Kidney epithelial cell (primary cell): ENCODE data around the gene DPYSL4. TPM values are rescaled to one million over a fixed set of nuclear protein-coding genes. Genes with fewer than 3 reads are reported as not detected.

ENCODE experiments used
- DNase-seq: peaks from one replicate; pipeline ENCODE4 v3.0.0-alpha.2; 2010; ENCODE audit warnings: low read depth
- H3K27me3 ChIP-seq: 2 replicates; pipeline ENCODE4 v1.6.0; 2011; ENCODE audit warnings: low read length; ENCODE audit not compliant: control insufficient read depth, insufficient read depth
- H3K36me3 ChIP-seq: 2 replicates; pipeline ENCODE4 v1.5.1; 2011; ENCODE audit warnings: low read length; ENCODE audit not compliant: control insufficient read depth, insufficient read depth
- H3K4me3 ChIP-seq: 2 replicates; pipeline ENCODE4 v1.5.1; 2011; ENCODE audit warnings: low read depth, mild to moderate bottlenecking, control low read depth, low read length
- total RNA-seq: library from RNA; depleted of rRNA; stranded (reverse); fragments of >200 nt; gene quantifications from 2 replicates; pipeline ENCODE4 v1.2.3, GENCODE V29; 2015
- TF ChIP-seq, protein P1 (sequence below): IDR thresholded peaks from 2 replicates; pipeline ENCODE4 v1.5.1; 2011; ENCODE audit warnings: mild to moderate bottlenecking, moderate library complexity, low read length, control low read depth, inconsistent platforms; ENCODE audit not compliant: insufficient read depth, poor library complexity, severe bottlenecking

DPYSL4 gene
- total RNA-seq, 1 donor from 2014 or later = 15.3 TPM

DNA sequence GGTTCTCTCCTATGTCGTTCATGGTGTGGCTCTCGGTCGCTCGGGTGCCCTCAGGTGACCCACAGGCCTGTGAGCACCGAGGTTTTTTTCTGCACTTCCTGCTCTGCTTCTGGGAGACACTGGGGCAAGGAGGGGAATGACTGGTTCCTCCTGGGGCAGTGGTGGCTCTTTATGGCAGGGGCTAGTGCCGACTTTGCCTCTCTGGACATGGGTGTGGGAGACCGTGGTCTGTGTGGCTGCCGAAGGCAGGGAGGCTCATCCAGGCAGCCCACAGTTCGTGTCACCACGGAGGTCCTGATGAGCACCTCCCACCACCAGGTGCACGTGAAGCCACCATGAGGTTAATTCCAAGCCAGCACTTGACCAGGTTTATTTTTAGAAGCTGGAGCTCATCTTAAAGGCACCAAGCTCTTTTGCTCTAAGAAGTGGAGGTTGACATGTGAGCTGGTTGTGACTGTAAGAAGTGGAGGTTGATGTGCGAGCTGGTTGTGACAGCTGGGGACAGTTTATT lies 24.7 kb upstream of the DPYSL4 start:
- Histone ChIP-seq H3K36me3 (no peaks in the 10 kb centered on the region), H3K27me3 (peaks cover 24% of the 10 kb centered on the region), H3K4me3 (no peak overlapping the region)
- TF ChIP-seq, protein P1, sequence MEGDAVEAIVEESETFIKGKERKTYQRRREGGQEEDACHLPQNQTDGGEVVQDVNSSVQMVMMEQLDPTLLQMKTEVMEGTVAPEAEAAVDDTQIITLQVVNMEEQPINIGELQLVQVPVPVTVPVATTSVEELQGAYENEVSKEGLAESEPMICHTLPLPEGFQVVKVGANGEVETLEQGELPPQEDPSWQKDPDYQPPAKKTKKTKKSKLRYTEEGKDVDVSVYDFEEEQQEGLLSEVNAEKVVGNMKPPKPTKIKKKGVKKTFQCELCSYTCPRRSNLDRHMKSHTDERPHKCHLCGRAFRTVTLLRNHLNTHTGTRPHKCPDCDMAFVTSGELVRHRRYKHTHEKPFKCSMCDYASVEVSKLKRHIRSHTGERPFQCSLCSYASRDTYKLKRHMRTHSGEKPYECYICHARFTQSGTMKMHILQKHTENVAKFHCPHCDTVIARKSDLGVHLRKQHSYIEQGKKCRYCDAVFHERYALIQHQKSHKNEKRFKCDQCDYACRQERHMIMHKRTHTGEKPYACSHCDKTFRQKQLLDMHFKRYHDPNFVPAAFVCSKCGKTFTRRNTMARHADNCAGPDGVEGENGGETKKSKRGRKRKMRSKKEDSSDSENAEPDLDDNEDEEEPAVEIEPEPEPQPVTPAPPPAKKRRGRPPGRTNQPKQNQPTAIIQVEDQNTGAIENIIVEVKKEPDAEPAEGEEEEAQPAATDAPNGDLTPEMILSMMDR = no peak
- no peak for DNase-seq

DNA sequence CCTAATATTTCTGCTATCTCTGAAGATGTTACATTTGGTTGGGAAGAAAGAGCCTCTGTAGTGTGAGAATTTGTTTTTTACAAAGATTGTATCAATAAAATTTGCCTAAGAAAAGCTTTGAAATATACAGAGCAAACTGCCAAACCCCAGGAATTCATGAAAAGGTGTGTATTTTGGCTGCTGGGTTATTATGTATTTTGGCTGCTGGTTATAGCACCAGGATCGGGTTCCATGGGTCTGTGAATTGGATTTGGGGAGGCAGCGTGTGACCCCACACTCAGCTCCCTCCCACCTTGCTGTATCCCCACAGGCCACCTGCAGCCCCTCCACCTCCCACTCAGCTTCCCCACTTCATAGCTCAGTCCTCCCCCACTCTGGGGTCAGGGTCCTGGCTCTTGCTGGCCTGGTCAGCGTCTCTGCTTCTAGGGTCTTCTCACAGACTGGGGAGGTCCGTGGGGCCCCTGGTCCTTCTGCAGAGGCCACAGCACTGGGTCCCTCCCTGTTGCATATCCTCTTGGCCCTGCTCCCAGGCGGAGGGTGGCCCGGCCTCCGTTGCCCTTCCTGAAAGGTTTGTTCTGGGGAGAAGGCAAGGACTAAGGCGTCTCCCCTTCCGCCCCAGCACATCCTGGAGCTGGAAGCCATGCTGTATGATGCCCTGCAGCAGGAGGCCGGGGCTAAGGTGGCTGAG lies 24.0 kb upstream of the DPYSL4 start:
- Histone ChIP-seq H3K27me3 (peaks cover 24% of the 10 kb centered on the region), H3K4me3 (no peak overlapping the region), H3K36me3 (no peaks in the 10 kb centered on the region)
- TF ChIP-seq, protein P1 = no peak
- no peak for DNase-seq

- TF ChIP-seq, protein P1 = no peak
- Histone ChIP-seq H3K27me3 (peaks cover 24% of the 10 kb centered on the region), H3K36me3 (no peaks in the 10 kb centered on the region), H3K4me3 (no peak overlapping the region)
- DNase-seq = no peak
Observed at GRCh38 chr10:132163278-132163765, 23.4 kb upstream of the DPYSL4 start.

GRCh38 chr10:132163826-132164515 lies 22.8 kb upstream of the DPYSL4 start:
- no peak for DNase-seq
- no peak overlapping the region for H3K4me3 ChIP-seq
- TF ChIP-seq, protein P1 = no peak

DNA sequence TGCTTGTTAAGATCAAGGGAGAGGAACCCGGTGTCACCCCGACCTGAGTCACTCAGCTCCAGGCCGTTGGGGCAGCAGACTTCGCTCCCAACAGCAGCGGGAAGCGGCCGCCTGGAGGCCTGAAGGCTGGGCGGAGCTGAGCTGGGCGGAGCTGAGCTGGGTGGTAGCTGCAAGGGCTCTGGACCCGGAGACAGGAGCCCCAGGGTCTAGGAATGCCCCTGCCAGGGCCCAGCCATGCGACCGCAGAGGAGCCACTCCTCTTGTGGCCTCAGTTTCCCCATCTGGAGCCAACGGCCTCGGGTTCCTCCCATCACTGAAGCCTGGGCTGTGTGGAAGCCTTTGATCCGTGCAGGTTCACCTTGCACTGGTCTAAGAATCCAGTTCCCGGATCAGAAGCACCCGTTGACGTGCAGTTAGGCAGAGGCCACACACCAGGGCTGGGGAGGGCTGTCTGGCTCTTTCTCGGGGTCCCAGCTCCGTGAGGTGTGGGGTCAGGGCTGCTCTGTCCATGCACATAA lies 21.9 kb upstream of the DPYSL4 start:
- no peak for DNase-seq
- Histone ChIP-seq H3K36me3 (no peaks in the 10 kb centered on the region), H3K4me3 (no peak overlapping the region), H3K27me3 (peaks cover 24% of the 10 kb centered on the region)
- TF ChIP-seq, protein P1 = no peak

More at GRCh38 chr10:132163826-132164515, 22.8 kb upstream of the DPYSL4 start:
- H3K36me3 ChIP-seq = no peaks in the 10 kb centered on the region
- H3K27me3 ChIP-seq = peaks cover 24% of the 10 kb centered on the region
